GM23338 (cell line): ENCODE results near the gene EPHB1. TPM values are rescaled to one million over a fixed set of nuclear protein-coding genes. Genes with fewer than 3 reads are reported as not detected.

Experiments used
- ATAC-seq: fragments of 200-7000 bp; cut with Tn5 transposase; 3 replicates; pipeline ENCODE4 v1.9.1; 2020
- DNase-seq: peaks from one replicate; pipeline ENCODE4 v3.0.0-alpha.2; 2015; ENCODE audit warnings: low spot score
- H2AFZ ChIP-seq: fragments of 200-600 bp; sonication (generic); 2 replicates; pipeline ENCODE4 v1.8.0; 2016; ENCODE audit warnings: antibody characterized with exemption, mild to moderate bottlenecking, moderate library complexity
- H3F3A ChIP-seq: fragments of 200-600 bp; sonication (generic); replicated peaks from 2 replicates; pipeline ENCODE4 v1.8.0; 2017; ENCODE audit warnings: antibody characterized with exemption, mixed run types, low read depth
- H3K27ac ChIP-seq: fragments of 200-600 bp; sonication (generic); 2 replicates; pipeline ENCODE4 v1.6.1; 2016; ENCODE audit warnings: low read depth
- H3K27me3 ChIP-seq: fragments of 200-600 bp; sonication (generic); 2 replicates; pipeline ENCODE4 v1.8.0; 2016; ENCODE audit warnings: mild to moderate bottlenecking, mixed run types, moderate library complexity; ENCODE audit not compliant: insufficient read depth
- H3K36me3 ChIP-seq: fragments of 200-600 bp; sonication (generic); 2 replicates; pipeline ENCODE4 v1.8.0; 2016; ENCODE audit warnings: mild to moderate bottlenecking; ENCODE audit not compliant: insufficient read depth
- H3K4me1 ChIP-seq: fragments of 200-600 bp; sonication (generic); 2 replicates; pipeline ENCODE4 v1.8.0; 2016; ENCODE audit warnings: mild to moderate bottlenecking, moderate library complexity; ENCODE audit not compliant: insufficient read depth
- H3K4me2 ChIP-seq: fragments of 200-600 bp; sonication (generic); 2 replicates; pipeline ENCODE4 v1.7.1; 2017; ENCODE audit warnings: mixed run types
- H3K4me3 ChIP-seq: fragments of 200-600 bp; sonication (generic); 2 replicates; pipeline ENCODE4 v1.6.1; 2016; ENCODE audit warnings: mixed run types
- H3K79me2 ChIP-seq: fragments of 200-600 bp; sonication (generic); replicated peaks from 2 replicates; pipeline ENCODE4 v1.8.0; 2017; ENCODE audit warnings: mild to moderate bottlenecking; ENCODE audit not compliant: insufficient read depth
- H3K9me2 ChIP-seq: fragments of 200-600 bp; sonication (generic); 2 replicates; pipeline ENCODE4 v1.8.0; 2017; ENCODE audit not compliant: insufficient read depth
- H4K20me1 ChIP-seq: fragments of 200-600 bp; sonication (generic); replicated peaks from 2 replicates; pipeline ENCODE4 v1.8.0; 2017; ENCODE audit warnings: mild to moderate bottlenecking; ENCODE audit not compliant: insufficient read depth
- H3K27ac Mint-ChIP-seq: 2 replicates; pipeline ENCODE4 v1.8.0; 2020; ENCODE audit warnings: inconsistent platforms, mild to moderate bottlenecking, moderate library complexity, mixed read lengths
- H3K27me3 Mint-ChIP-seq: 3 replicates; pipeline ENCODE4 v1.8.0; 2022; ENCODE audit warnings: low read depth, mild to moderate bottlenecking, moderate library complexity, mixed read lengths, inconsistent platforms; ENCODE audit not compliant: insufficient read depth, poor library complexity
- H3K36me3 Mint-ChIP-seq: 3 replicates; pipeline ENCODE4 v1.8.0; 2021; ENCODE audit warnings: low read depth, mild to moderate bottlenecking, inconsistent platforms, moderate library complexity, mixed read lengths
- H3K4me1 Mint-ChIP-seq: 3 replicates; pipeline ENCODE4 v1.8.0; 2020; ENCODE audit warnings: mild to moderate bottlenecking, inconsistent platforms, mixed read lengths
- H3K4me3 Mint-ChIP-seq: 3 replicates; pipeline ENCODE4 v1.8.0; 2021; ENCODE audit warnings: moderate library complexity, mild to moderate bottlenecking, inconsistent platforms, mixed read lengths
- H3K9me3 Mint-ChIP-seq: 3 replicates; pipeline ENCODE4 v1.8.0; 2020; ENCODE audit warnings: moderate library complexity, mild to moderate bottlenecking, inconsistent platforms, mixed read lengths
- CREB1 ChIP-seq: fragments of 250-450 bp; sonication (Bioruptor Pico); IDR thresholded peaks from 2 replicates; pipeline ENCODE4 v1.5.0; 2020; ENCODE audit warnings: low read depth, mild to moderate bottlenecking, moderate library complexity
- JUNB ChIP-seq: IDR thresholded peaks from one replicate; pipeline ENCODE4 v1.6.1; 2016; ENCODE audit warnings: antibody characterized with exemption; ENCODE audit not compliant: unreplicated experiment
- NANOG ChIP-seq: IDR thresholded peaks from 2 replicates; pipeline ENCODE4 v1.6.1; 2016; ENCODE audit warnings: antibody characterized with exemption, borderline replicate concordance
- ZNF114 ChIP-seq: fragments of 250-450 bp; sonication (Bioruptor Pico); IDR thresholded peaks from 2 replicates; pipeline ENCODE4 v1.5.0; 2020; ENCODE audit warnings: mild to moderate bottlenecking, moderate library complexity
- ZNF331 ChIP-seq: fragments of 250-450 bp; sonication (Bioruptor Pico); IDR thresholded peaks from 2 replicates; pipeline ENCODE4 v1.5.0; 2020; ENCODE audit warnings: low read depth, mild to moderate bottlenecking, moderate library complexity
- polyA plus RNA-seq: library from polyadenylated mRNA; unstranded; fragments of >200 nt; fragmentation: Nextera tagmentation; extraction: Ambion mirVana; gene quantifications from 2 replicates; pipeline ENCODE4 v1.2.1, GENCODE V29; 2016
- total RNA-seq: library from RNA; depleted of rRNA; stranded (reverse); fragments of >200 nt; shearing (Covaris generic); gene quantifications from 2 replicates; pipeline ENCODE4 v1.2.3, GENCODE V29; 2014
- TF ChIP-seq, protein P1 (sequence below): fragments of 250-450 bp; sonication (Bioruptor Pico); IDR thresholded peaks from 2 replicates; pipeline ENCODE4 v1.5.0; 2020; ENCODE audit warnings: mild to moderate bottlenecking, moderate library complexity
- TF ChIP-seq, protein P2 (sequence below), 2 experiments: fragments of 200-600 bp in 1 of 2; sonication (generic) in 1 of 2; conservative IDR thresholded peaks; 2 replicates each; pipeline versions ENCODE4 v1.5.1 to v1.6.1; 2016 to 2017; ENCODE audit warnings: antibody characterized with exemption in 2 of 2, low read depth in 2 of 2, mild to moderate bottlenecking in 2 of 2, moderate library complexity in 1 of 2
- TF ChIP-seq, protein P3 (sequence below): IDR thresholded peaks from one replicate; pipeline ENCODE4 v1.6.1; 2018; ENCODE audit warnings: antibody characterized with exemption; ENCODE audit not compliant: unreplicated experiment

The EPHB1 gene
- total and polyA plus RNA-seq, 2 experiments from 2014 or later, result 2.7 to 5.2 TPM

DNA sequence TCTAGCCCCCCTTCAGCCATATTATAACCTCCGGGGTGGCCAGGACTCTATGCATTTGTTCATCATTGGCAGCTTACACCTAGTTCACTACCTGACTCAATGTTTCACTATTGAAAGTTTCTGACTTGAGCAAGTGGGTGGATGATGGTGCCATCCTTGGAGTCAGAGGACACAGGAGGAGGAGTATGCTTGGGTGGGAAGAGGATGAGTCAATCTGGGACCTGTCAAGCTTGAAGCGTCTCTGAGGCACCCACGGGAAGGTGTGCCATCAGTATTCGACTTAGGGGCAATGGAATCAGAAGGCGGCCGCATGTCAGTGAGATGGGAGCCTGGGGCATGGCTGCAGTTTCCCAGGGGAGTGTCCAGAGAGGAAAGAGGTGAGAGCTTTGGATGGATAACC is 133.3 kb downstream of the EPHB1 start (continued):
- TF ChIP-seq, protein P1, sequence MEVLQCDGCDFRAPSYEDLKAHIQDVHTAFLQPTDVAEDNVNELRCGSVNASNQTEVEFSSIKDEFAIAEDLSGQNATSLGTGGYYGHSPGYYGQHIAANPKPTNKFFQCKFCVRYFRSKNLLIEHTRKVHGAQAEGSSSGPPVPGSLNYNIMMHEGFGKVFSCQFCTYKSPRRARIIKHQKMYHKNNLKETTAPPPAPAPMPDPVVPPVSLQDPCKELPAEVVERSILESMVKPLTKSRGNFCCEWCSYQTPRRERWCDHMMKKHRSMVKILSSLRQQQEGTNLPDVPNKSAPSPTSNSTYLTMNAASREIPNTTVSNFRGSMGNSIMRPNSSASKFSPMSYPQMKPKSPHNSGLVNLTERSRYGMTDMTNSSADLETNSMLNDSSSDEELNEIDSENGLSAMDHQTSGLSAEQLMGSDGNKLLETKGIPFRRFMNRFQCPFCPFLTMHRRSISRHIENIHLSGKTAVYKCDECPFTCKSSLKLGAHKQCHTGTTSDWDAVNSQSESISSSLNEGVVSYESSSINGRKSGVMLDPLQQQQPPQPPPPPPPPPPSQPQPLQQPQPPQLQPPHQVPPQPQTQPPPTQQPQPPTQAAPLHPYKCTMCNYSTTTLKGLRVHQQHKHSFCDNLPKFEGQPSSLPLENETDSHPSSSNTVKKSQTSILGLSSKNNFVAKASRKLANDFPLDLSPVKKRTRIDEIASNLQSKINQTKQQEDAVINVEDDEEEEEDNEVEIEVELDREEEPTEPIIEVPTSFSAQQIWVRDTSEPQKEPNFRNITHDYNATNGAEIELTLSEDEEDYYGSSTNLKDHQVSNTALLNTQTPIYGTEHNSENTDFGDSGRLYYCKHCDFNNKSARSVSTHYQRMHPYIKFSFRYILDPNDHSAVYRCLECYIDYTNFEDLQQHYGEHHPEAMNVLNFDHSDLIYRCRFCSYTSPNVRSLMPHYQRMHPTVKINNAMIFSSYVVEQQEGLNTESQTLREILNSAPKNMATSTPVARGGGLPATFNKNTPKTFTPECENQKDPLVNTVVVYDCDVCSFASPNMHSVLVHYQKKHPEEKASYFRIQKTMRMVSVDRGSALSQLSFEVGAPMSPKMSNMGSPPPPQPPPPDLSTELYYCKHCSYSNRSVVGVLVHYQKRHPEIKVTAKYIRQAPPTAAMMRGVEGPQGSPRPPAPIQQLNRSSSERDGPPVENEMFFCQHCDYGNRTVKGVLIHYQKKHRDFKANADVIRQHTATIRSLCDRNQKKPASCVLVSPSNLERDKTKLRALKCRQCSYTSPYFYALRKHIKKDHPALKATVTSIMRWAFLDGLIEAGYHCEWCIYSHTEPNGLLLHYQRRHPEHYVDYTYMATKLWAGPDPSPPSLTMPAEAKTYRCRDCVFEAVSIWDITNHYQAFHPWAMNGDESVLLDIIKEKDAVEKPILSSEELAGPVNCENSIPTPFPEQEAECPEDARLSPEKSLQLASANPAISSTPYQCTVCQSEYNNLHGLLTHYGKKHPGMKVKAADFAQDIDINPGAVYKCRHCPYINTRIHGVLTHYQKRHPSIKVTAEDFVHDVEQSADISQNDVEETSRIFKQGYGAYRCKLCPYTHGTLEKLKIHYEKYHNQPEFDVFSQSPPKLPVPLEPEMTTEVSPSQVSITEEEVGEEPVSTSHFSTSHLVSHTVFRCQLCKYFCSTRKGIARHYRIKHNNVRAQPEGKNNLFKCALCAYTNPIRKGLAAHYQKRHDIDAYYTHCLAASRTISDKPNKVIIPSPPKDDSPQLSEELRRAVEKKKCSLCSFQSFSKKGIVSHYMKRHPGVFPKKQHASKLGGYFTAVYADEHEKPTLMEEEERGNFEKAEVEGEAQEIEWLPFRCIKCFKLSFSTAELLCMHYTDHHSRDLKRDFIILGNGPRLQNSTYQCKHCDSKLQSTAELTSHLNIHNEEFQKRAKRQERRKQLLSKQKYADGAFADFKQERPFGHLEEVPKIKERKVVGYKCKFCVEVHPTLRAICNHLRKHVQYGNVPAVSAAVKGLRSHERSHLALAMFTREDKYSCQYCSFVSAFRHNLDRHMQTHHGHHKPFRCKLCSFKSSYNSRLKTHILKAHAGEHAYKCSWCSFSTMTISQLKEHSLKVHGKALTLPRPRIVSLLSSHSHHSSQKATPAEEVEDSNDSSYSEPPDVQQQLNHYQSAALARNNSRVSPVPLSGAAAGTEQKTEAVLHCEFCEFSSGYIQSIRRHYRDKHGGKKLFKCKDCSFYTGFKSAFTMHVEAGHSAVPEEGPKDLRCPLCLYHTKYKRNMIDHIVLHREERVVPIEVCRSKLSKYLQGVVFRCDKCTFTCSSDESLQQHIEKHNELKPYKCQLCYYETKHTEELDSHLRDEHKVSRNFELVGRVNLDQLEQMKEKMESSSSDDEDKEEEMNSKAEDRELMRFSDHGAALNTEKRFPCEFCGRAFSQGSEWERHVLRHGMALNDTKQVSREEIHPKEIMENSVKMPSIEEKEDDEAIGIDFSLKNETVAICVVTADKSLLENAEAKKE (CRISPR knock-in tag), result no peak
- no peak for TF ChIP-seq NANOG
- no peak for TF ChIP-seq ZNF331 (CRISPR knock-in tag)
- TF ChIP-seq, protein P2, sequence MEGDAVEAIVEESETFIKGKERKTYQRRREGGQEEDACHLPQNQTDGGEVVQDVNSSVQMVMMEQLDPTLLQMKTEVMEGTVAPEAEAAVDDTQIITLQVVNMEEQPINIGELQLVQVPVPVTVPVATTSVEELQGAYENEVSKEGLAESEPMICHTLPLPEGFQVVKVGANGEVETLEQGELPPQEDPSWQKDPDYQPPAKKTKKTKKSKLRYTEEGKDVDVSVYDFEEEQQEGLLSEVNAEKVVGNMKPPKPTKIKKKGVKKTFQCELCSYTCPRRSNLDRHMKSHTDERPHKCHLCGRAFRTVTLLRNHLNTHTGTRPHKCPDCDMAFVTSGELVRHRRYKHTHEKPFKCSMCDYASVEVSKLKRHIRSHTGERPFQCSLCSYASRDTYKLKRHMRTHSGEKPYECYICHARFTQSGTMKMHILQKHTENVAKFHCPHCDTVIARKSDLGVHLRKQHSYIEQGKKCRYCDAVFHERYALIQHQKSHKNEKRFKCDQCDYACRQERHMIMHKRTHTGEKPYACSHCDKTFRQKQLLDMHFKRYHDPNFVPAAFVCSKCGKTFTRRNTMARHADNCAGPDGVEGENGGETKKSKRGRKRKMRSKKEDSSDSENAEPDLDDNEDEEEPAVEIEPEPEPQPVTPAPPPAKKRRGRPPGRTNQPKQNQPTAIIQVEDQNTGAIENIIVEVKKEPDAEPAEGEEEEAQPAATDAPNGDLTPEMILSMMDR (conservative IDR thresholded peaks at IDR 0.05; ENCODE audit: low read depth in 2 of 2), result no peak

DNA sequence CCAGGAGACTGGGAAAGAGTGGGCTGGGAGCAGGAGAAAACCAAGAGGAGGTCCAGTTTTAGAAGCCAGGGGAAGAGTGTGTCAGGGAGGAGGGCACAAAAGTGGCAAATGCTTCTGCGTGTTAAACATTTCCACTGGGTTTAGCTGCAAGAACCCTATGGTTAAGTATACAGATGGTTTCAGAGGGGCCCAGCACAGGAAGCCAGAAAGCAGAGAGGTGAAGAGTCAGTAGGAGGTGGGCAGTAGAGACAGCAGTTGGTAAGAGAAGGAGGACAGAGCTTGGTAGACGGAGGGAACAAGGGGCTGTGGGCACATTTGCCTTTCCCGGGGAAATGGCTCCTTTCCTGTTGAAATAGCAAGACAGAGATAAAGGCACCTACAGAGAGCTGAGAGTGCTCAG is 133.8 kb downstream of the EPHB1 start:
- Histone ChIP-seq H3K4me1 (peaks cover 22% of the 10 kb centered on the region), H2AFZ (no peak overlapping the region), H3K27me3 (no peaks in the 10 kb centered on the region), H3K4me2 (no peak overlapping the region), H3K27ac (no peak overlapping the region), H4K20me1 (no peaks in the 10 kb centered on the region), H3K36me3 (no peaks in the 10 kb centered on the region), H3F3A (no peaks in the 10 kb centered on the region), H3K79me2 (no peaks in the 10 kb centered on the region), H3K9me2 (peaks cover 5% of the 10 kb centered on the region; the same call in 1 of the 2 replicates), H3K4me3 (no peak overlapping the region)
- H3K4me1 Mint-ChIP-seq, result peaks cover 23% of the 10 kb centered on the region
- no peak overlapping the region for H3K27ac Mint-ChIP-seq
- H3K4me3 Mint-ChIP-seq, result no peak overlapping the region
- peaks cover 14% of the 10 kb centered on the region for H3K9me3 Mint-ChIP-seq
- no peak for DNase-seq
- H3K27me3 Mint-ChIP-seq, result peaks cover 2% of the 10 kb centered on the region
- no peak for ATAC-seq
- H3K36me3 Mint-ChIP-seq, result peaks cover 13% of the 10 kb centered on the region
- no peak for TF ChIP-seq JUNB
- TF ChIP-seq, protein P2 (conservative IDR thresholded peaks at IDR 0.05; ENCODE audit: low read depth in 2 of 2), result no peak
- TF ChIP-seq, protein P3, sequence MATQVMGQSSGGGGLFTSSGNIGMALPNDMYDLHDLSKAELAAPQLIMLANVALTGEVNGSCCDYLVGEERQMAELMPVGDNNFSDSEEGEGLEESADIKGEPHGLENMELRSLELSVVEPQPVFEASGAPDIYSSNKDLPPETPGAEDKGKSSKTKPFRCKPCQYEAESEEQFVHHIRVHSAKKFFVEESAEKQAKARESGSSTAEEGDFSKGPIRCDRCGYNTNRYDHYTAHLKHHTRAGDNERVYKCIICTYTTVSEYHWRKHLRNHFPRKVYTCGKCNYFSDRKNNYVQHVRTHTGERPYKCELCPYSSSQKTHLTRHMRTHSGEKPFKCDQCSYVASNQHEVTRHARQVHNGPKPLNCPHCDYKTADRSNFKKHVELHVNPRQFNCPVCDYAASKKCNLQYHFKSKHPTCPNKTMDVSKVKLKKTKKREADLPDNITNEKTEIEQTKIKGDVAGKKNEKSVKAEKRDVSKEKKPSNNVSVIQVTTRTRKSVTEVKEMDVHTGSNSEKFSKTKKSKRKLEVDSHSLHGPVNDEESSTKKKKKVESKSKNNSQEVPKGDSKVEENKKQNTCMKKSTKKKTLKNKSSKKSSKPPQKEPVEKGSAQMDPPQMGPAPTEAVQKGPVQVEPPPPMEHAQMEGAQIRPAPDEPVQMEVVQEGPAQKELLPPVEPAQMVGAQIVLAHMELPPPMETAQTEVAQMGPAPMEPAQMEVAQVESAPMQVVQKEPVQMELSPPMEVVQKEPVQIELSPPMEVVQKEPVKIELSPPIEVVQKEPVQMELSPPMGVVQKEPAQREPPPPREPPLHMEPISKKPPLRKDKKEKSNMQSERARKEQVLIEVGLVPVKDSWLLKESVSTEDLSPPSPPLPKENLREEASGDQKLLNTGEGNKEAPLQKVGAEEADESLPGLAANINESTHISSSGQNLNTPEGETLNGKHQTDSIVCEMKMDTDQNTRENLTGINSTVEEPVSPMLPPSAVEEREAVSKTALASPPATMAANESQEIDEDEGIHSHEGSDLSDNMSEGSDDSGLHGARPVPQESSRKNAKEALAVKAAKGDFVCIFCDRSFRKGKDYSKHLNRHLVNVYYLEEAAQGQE, result no peak
- TF ChIP-seq CREB1, result no peak
- no peak for TF ChIP-seq ZNF114 (CRISPR knock-in tag)
